Measurements from ENCODE around the gene ABCB10.
"Not testable (repeated sequence)": the region's sequence is repeated elsewhere in the genome, so short reads cannot be mapped to it uniquely, and the experiment has no call there.

Gene ABCB10

GRCh38 chr1:229558460-229559335 lies at the start of gene ABCB10:
TSS of gene ABCB10 (minus strand) at chr1:229558707. CDS start at chr1:229558652, 55 bp downstream.
- DNase-seq (ENCODE audit: low read depth) = peak; percentile 97

- DNase-seq (ENCODE audit: low read depth) = no peak
These were observed 48.9 kb upstream of the ABCB10 start for GRCh38 chr1:229607370-229607769.

GRCh38 chr1:229603371-229604005 lies 45.0 kb upstream of the ABCB10 start:
- DNase-seq (ENCODE audit: low read depth) = no peak

GRCh38 chr1:229600229-229600628 lies 41.7 kb upstream of the ABCB10 start:
- no peak for DNase-seq (ENCODE audit: low read depth)

GRCh38 chr1:229599218-229599954 lies 40.9 kb upstream of the ABCB10 start:
- no peak for DNase-seq (ENCODE audit: low read depth)

GRCh38 chr1:229597877-229598276 lies 39.4 kb upstream of the ABCB10 start:
- DNase-seq (ENCODE audit: low read depth) = no peak

GRCh38 chr1:229596925-229597699 lies 38.6 kb upstream of the ABCB10 start:
- no peak for DNase-seq (ENCODE audit: low read depth)

- not testable (repeated sequence) for DNase-seq (ENCODE audit: low read depth)
These were observed 37.4 kb upstream of the ABCB10 start for GRCh38 chr1:229595876-229596275.

GRCh38 chr1:229594227-229595008 lies 35.9 kb upstream of the ABCB10 start:
- DNase-seq (ENCODE audit: low read depth) = no peak

- DNase-seq (ENCODE audit: low read depth) = no peak
These were observed 35.3 kb upstream of the ABCB10 start for GRCh38 chr1:229593800-229594199.

- no peak for DNase-seq (ENCODE audit: low read depth)
These were observed 31.6 kb upstream of the ABCB10 start for GRCh38 chr1:229590119-229590518.

GRCh38 chr1:229585338-229585737 lies 26.8 kb upstream of the ABCB10 start:
- DNase-seq (ENCODE audit: low read depth) = no peak

GRCh38 chr1:229582715-229583114 lies 24.2 kb upstream of the ABCB10 start:
- no peak for DNase-seq (ENCODE audit: low read depth)

GRCh38 chr1:229582011-229582694 lies 23.6 kb upstream of the ABCB10 start:
- no peak for DNase-seq (ENCODE audit: low read depth)

- DNase-seq (ENCODE audit: low read depth) = no peak
These were observed 23.0 kb upstream of the ABCB10 start for GRCh38 chr1:229581485-229581884.

GRCh38 chr1:229579059-229579673 lies 20.7 kb upstream of the ABCB10 start:
- DNase-seq (ENCODE audit: low read depth) = no peak

- DNase-seq (ENCODE audit: low read depth) = no peak
These were observed 19.9 kb upstream of the ABCB10 start for GRCh38 chr1:229578168-229579058.

- DNase-seq (ENCODE audit: low read depth) = no peak
These were observed 16.4 kb upstream of the ABCB10 start for GRCh38 chr1:229574679-229575442.

Measured in CMK (cell line).